OCI-LY7 (cell line): ENCODE data around the gene LEF1. TPM values are rescaled to one million over a fixed set of nuclear protein-coding genes. Genes with fewer than 3 reads are reported as not detected.

Source experiments
- BruUV-seq: library from RNA; stranded (reverse); fragments of 400-500 nt; replicated peaks from 2 replicates; lab custom pipeline; 2021; lab: Mats Ljungman, UMichigan
- CTCF ChIA-PET: fragments of 300-600 bp; sonication (Branson Sonifier 250); formaldehyde crosslinking; loops from one replicate; lab custom pipeline; 2022; ENCODE audit warnings: antibody characterized with exemption; ENCODE audit not compliant: unreplicated experiment; lab: Charles Lee
- POLR2A ChIA-PET: fragments of 300-600 bp; sonication (Branson Sonifier 250); formaldehyde crosslinking; loops from one replicate; lab custom pipeline; 2022; ENCODE audit warnings: antibody characterized with exemption; lab: Charles Lee
- DNase-seq: peaks from one replicate; pipeline ENCODE4 v3.0.0-alpha.2; 2015; ENCODE audit warnings: low spot score
- H2AFZ ChIP-seq: fragments of 200-600 bp; sonication (generic), shearing (Covaris generic); 2 replicates; pipeline ENCODE4 v1.6.1; 2014; ENCODE audit warnings: mild to moderate bottlenecking, antibody characterized with exemption, low read length, moderate library complexity
- H3K27ac ChIP-seq: fragments of 200-600 bp; sonication (generic); 2 replicates; pipeline ENCODE4 v1.5.1; 2014; ENCODE audit warnings: mixed run types, low read depth, mild to moderate bottlenecking, moderate library complexity, low read length, inconsistent platforms; ENCODE audit not compliant: poor library complexity, severe bottlenecking
- H3K36me3 ChIP-seq: fragments of 200-600 bp; sonication (generic); 2 replicates; pipeline ENCODE4 v1.6.1; 2014; ENCODE audit warnings: mild to moderate bottlenecking, antibody characterized with exemption, low read length, moderate library complexity, mixed read lengths; ENCODE audit not compliant: insufficient read depth
- H3K4me1 ChIP-seq: fragments of 200-600 bp; sonication (generic); 2 replicates; pipeline ENCODE4 v1.5.1; 2014; ENCODE audit warnings: mild to moderate bottlenecking, low read length; ENCODE audit not compliant: insufficient read depth, poor library complexity, severe bottlenecking
- H3K4me2 ChIP-seq: fragments of 200-600 bp; sonication (generic); 2 replicates; pipeline ENCODE4 v1.6.1; 2014; ENCODE audit warnings: mild to moderate bottlenecking, low read length
- H3K4me3 ChIP-seq: fragments of 200-600 bp; sonication (generic); 2 replicates; pipeline ENCODE4 v1.5.1; 2014; ENCODE audit warnings: mild to moderate bottlenecking, low read depth, low read length; ENCODE audit not compliant: poor library complexity, severe bottlenecking
- H3K79me2 ChIP-seq: fragments of 200-600 bp; sonication (generic); 2 replicates; pipeline ENCODE4 v1.6.1; 2016; ENCODE audit warnings: low read depth, mild to moderate bottlenecking, low read length, moderate library complexity, mixed read lengths; ENCODE audit not compliant: insufficient read depth
- H3K9me2 ChIP-seq: fragments of 200-600 bp; sonication (generic); 2 replicates; pipeline ENCODE4 v1.6.1; 2016; ENCODE audit warnings: mild to moderate bottlenecking, low read length, mixed read lengths; ENCODE audit not compliant: insufficient read depth
- H3K9me3 ChIP-seq: fragments of 200-600 bp; sonication (generic); 2 replicates; pipeline ENCODE4 v1.6.1; 2014; ENCODE audit warnings: mild to moderate bottlenecking, mixed run types, low read length, mixed read lengths
- H4K20me1 ChIP-seq: fragments of 200-600 bp; sonication (generic); 2 replicates; pipeline ENCODE4 v1.6.1; 2014; ENCODE audit warnings: mild to moderate bottlenecking, antibody characterized with exemption, low read length, moderate library complexity, mixed read lengths; ENCODE audit not compliant: insufficient read depth
- CTCF ChIP-seq: fragments of 200-600 bp; sonication (generic); conservative IDR thresholded peaks from 2 replicates; pipeline ENCODE4 v1.5.1; 2014; ENCODE audit warnings: mild to moderate bottlenecking, antibody characterized with exemption, low read length, moderate library complexity, mixed read lengths
- EZH2phosphoT487 ChIP-seq: fragments of 200-600 bp; sonication (generic); IDR thresholded peaks from 2 replicates; pipeline ENCODE4 v1.6.1; 2018; ENCODE audit warnings: low read depth, borderline replicate concordance, mild to moderate bottlenecking, mixed run types, antibody characterized with exemption, low read length, moderate library complexity, mixed read lengths
- intact Hi-C: fragments of 100-400 bp; cut with micrococcal nuclease; formaldehyde crosslinking; loops from one replicate; pipeline ENCODE4 v1.10.0; 2022; ENCODE audit not compliant: unreplicated experiment
- total RNA-seq, 2 experiments: library from RNA; depleted of rRNA in 1 of 2; stranded (reverse); fragments of >200 nt in 1 of 2; shearing (Covaris generic) in 1 of 2; gene quantifications; 2 replicates each; pipeline ENCODE4 v1.2.3, GENCODE V29; 2014 to 2022

LEF1 gene
- total RNA-seq, 2 experiments from 2014 or later, result 207 to 223 TPM

- Histone ChIP-seq H3K4me3 (no peak overlapping the region), H3K4me1 (no peaks in the 10 kb centered on the region), H2AFZ (no peak overlapping the region), H3K4me2 (no peak overlapping the region), H3K9me2 (no peaks in the 10 kb centered on the region), H4K20me1 (no peaks in the 10 kb centered on the region), H3K36me3 (no peaks in the 10 kb centered on the region), H3K9me3 (no peaks in the 10 kb centered on the region), H3K27ac (no peak overlapping the region), H3K79me2 (no peaks in the 10 kb centered on the region)
- TF ChIP-seq EZH2phosphoT487 (no peak), CTCF (no peak)
- POLR2A ChIA-PET, result no interaction called here
- no TSS peak for BruUV-seq
- intact Hi-C loops, result no loop called here
- CTCF ChIA-PET, result no interaction called here
- DNase-seq, result no peak
Measured at GRCh38 chr4:108215055-108215454, 46.3 kb upstream of the LEF1 start.

GRCh38 chr4:108213723-108214122 is 45.0 kb upstream of the LEF1 start:
- Histone ChIP-seq H3K36me3 (no peaks in the 10 kb centered on the region), H2AFZ (no peak overlapping the region), H3K9me3 (no peaks in the 10 kb centered on the region), H3K4me2 (no peak overlapping the region), H3K79me2 (no peaks in the 10 kb centered on the region), H3K4me1 (no peaks in the 10 kb centered on the region), H3K9me2 (no peaks in the 10 kb centered on the region), H3K4me3 (no peak overlapping the region), H3K27ac (no peak overlapping the region), H4K20me1 (no peaks in the 10 kb centered on the region)
- TF ChIP-seq CTCF, result no peak
- TF ChIP-seq EZH2phosphoT487, result no peak
- intact Hi-C loops, result no loop called here
- BruUV-seq, result no TSS peak
- ChIA-PET POLR2A (no interaction called here), CTCF (no interaction called here)
- DNase-seq, result no peak

GRCh38 chr4:108213308-108213707 is 44.6 kb upstream of the LEF1 start:
- H3K36me3 ChIP-seq, result no peaks in the 10 kb centered on the region
- no peaks in the 10 kb centered on the region for H4K20me1 ChIP-seq
- no peaks in the 10 kb centered on the region for H3K9me2 ChIP-seq
- no peaks in the 10 kb centered on the region for H3K9me3 ChIP-seq
- H3K4me3 ChIP-seq, result no peak overlapping the region
- no peaks in the 10 kb centered on the region for H3K4me1 ChIP-seq
- no peak overlapping the region for H3K27ac ChIP-seq
- POLR2A ChIA-PET, result no interaction called here
- no peak overlapping the region for H2AFZ ChIP-seq
- no peak for DNase-seq
- H3K4me2 ChIP-seq, result no peak overlapping the region
- no peaks in the 10 kb centered on the region for H3K79me2 ChIP-seq
- BruUV-seq, result no TSS peak
- TF ChIP-seq CTCF, result no peak
- no peak for TF ChIP-seq EZH2phosphoT487
- CTCF ChIA-PET, result no interaction called here
- intact Hi-C loops, result no loop called here
